ENCODE results near the gene ARHGAP32. TPM values are rescaled to one million over a fixed set of nuclear protein-coding genes. Genes with fewer than 3 reads are reported as not detected.

The ARHGAP32 gene
- total RNA-seq, 2 experiments from 2014 or later, result 8.7 to 10.0 TPM

DNA sequence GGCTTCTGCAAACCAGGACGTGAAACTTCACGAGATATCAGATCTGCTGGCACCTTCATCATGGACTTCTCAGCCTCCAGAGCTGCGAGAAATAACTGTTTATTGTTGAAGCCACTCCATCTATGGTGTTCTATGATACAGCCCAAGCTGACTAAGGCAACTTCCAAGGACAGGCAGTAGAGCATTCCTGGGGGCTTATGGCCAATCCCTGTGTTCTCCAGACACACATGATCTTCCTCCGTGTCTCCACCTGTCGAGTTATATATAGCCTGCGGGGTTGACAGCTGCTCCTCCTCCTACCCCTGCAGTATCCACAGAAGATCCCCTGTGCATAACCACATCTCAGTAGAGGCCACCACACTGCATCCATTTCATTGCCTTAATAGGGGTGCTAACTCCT lies 260.5 kb downstream of the ARHGAP32 start:
- Mint-ChIP-seq H3K36me3 (ENCODE audit: low read depth) (no peaks in the 10 kb centered on the region), H3K9me3 (no peaks in the 10 kb centered on the region), H3K4me3 (no peak overlapping the region), H3K27me3 (no peaks in the 10 kb centered on the region), H3K27ac (no peak overlapping the region), H3K4me1 (ENCODE audit: low read depth) (peaks cover 4% of the 10 kb centered on the region)
- intact Hi-C loops (cut with DNase I, micrococcal nuclease), result no loop called here
- POLR2A ChIA-PET, result no interaction called here
- H3K27me3 ChIP-seq (ENCODE audit: control insufficient read depth in 1 of 2, insufficient read depth in 2 of 2, low read length in 2 of 2), result no peaks in the 10 kb centered on the region
- DNase-seq (no peak), ATAC-seq (ENCODE audit: poor library complexity) (no peak)
- no peaks in the 10 kb centered on the region for H3K9me3 ChIP-seq (ENCODE audit: control insufficient read depth in 1 of 2, insufficient read depth in 1 of 2, low read length in 2 of 2)
- H3K4me3 ChIP-seq (ENCODE audit: low read length), result no peak overlapping the region
- no peak overlapping the region for H3K27ac ChIP-seq (ENCODE audit: low read depth in 1 of 2, low read length in 2 of 2)
- H3K4me1 ChIP-seq (ENCODE audit: insufficient read depth, low read length), result peaks cover 6% of the 10 kb centered on the region
- TF ChIP-seq, protein P1, sequence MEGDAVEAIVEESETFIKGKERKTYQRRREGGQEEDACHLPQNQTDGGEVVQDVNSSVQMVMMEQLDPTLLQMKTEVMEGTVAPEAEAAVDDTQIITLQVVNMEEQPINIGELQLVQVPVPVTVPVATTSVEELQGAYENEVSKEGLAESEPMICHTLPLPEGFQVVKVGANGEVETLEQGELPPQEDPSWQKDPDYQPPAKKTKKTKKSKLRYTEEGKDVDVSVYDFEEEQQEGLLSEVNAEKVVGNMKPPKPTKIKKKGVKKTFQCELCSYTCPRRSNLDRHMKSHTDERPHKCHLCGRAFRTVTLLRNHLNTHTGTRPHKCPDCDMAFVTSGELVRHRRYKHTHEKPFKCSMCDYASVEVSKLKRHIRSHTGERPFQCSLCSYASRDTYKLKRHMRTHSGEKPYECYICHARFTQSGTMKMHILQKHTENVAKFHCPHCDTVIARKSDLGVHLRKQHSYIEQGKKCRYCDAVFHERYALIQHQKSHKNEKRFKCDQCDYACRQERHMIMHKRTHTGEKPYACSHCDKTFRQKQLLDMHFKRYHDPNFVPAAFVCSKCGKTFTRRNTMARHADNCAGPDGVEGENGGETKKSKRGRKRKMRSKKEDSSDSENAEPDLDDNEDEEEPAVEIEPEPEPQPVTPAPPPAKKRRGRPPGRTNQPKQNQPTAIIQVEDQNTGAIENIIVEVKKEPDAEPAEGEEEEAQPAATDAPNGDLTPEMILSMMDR (IDR thresholded peaks at IDR 0.05), result no peak
- no peaks in the 10 kb centered on the region for H3K36me3 ChIP-seq (ENCODE audit: insufficient read depth, low read length)
- CTCF ChIA-PET, result no interaction called here

DNA sequence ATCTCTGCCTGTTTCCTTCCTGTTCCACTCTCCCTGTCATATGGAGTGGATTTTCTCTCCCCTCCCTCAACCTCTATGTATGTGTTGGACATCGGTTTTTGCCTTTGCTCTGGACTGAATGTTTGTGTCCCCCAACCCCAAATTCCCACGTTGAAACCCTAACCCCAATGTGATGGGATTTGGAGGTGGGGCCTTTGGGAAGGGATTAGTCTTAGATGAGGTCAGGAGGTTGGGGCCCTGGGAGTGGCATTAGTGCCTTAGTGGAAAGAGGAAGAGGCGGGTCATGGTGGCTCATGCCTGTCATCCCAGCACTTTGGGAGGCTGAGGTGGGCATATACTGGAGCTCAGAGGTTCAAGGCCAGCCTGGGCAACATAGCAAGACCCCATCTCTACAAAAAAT lies 261.1 kb downstream of the ARHGAP32 start:
- Histone ChIP-seq H3K9me3 (ENCODE audit: control insufficient read depth in 1 of 2, insufficient read depth in 1 of 2, low read length in 2 of 2) (no peaks in the 10 kb centered on the region), H3K4me3 (ENCODE audit: low read length) (no peak overlapping the region), H3K27ac (ENCODE audit: low read depth in 1 of 2, low read length in 2 of 2) (no peak overlapping the region), H3K36me3 (ENCODE audit: insufficient read depth, low read length) (no peaks in the 10 kb centered on the region), H3K27me3 (ENCODE audit: control insufficient read depth in 1 of 2, insufficient read depth in 2 of 2, low read length in 2 of 2) (no peaks in the 10 kb centered on the region), H3K4me1 (ENCODE audit: insufficient read depth, low read length) (peaks cover 6% of the 10 kb centered on the region)
- intact Hi-C loops (cut with DNase I, micrococcal nuclease), result no loop called here
- H3K4me1 Mint-ChIP-seq (ENCODE audit: low read depth), result peaks cover 4% of the 10 kb centered on the region
- H3K9me3 Mint-ChIP-seq, result no peaks in the 10 kb centered on the region
- no peak overlapping the region for H3K27ac Mint-ChIP-seq
- DNase-seq (no peak), ATAC-seq (ENCODE audit: poor library complexity) (no peak)
- H3K4me3 Mint-ChIP-seq, result no peak overlapping the region
- TF ChIP-seq, protein P1 (IDR thresholded peaks at IDR 0.05), result no peak
- POLR2A ChIA-PET, result no interaction called here
- CTCF ChIA-PET, result no interaction called here
- no peaks in the 10 kb centered on the region for H3K27me3 Mint-ChIP-seq
- H3K36me3 Mint-ChIP-seq (ENCODE audit: low read depth), result no peaks in the 10 kb centered on the region

DNA sequence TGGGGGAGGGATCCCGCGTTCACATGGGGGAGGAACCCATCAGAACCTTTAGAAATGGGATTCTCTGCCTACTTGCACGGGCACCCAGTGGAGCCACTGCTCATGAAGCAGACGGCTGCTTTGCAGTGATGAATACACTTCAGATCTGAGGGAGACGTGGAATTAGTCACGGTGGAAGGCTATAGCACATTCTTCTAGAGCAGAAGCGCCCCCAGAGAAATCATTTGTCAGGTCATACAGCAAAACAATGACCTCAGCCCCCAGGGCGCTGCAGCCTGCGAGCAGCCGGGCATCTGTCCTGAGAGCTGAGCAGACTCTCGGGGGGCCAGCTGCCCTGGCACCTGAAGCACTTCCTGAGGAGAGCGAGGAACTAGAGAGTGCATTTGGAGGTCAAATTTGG lies 262.1 kb downstream of the ARHGAP32 start:
- no peak overlapping the region for H3K27ac ChIP-seq (ENCODE audit: low read depth in 1 of 2, low read length in 2 of 2)
- ATAC-seq (ENCODE audit: poor library complexity) (no peak), DNase-seq (no peak)
- H3K36me3 Mint-ChIP-seq (ENCODE audit: low read depth), result no peaks in the 10 kb centered on the region
- intact Hi-C loops (cut with DNase I, micrococcal nuclease), result no loop called here
- H3K27ac Mint-ChIP-seq, result no peak overlapping the region
- POLR2A ChIA-PET, result no interaction called here
- H3K9me3 Mint-ChIP-seq, result no peaks in the 10 kb centered on the region
- H3K4me3 ChIP-seq (ENCODE audit: low read length), result no peak overlapping the region
- H3K4me1 Mint-ChIP-seq (ENCODE audit: low read depth), result peaks cover 4% of the 10 kb centered on the region
- no peaks in the 10 kb centered on the region for H3K27me3 ChIP-seq (ENCODE audit: control insufficient read depth in 1 of 2, insufficient read depth in 2 of 2, low read length in 2 of 2)
- no peaks in the 10 kb centered on the region for H3K36me3 ChIP-seq (ENCODE audit: insufficient read depth, low read length)
- H3K4me1 ChIP-seq (ENCODE audit: insufficient read depth, low read length), result peaks cover 6% of the 10 kb centered on the region
- TF ChIP-seq, protein P1 (IDR thresholded peaks at IDR 0.05), result no peak
- H3K9me3 ChIP-seq (ENCODE audit: control insufficient read depth in 1 of 2, insufficient read depth in 1 of 2, low read length in 2 of 2), result no peaks in the 10 kb centered on the region
- H3K4me3 Mint-ChIP-seq, result no peak overlapping the region
- CTCF ChIA-PET, result no interaction called here
- H3K27me3 Mint-ChIP-seq, result no peaks in the 10 kb centered on the region
